NB4 (cell line): ENCODE data around the gene SLC43A2.

Source experiments
- DNase-seq: peaks from one replicate; pipeline ENCODE4 v3.0.0; 2010; ENCODE audit warnings: low read depth
- H3K4me3 ChIP-seq: one replicate; pipeline ENCODE4 v1.5.1; 2011; ENCODE audit warnings: mild to moderate bottlenecking, low read depth, low read length, moderate library complexity
- MYC ChIP-seq: IDR thresholded peaks from 2 replicates; pipeline ENCODE4 v1.6.1; 2011; ENCODE audit warnings: low read depth, low read length
- POLR2A ChIP-seq: IDR thresholded peaks from 2 replicates; pipeline ENCODE4 v1.6.1; 2011; ENCODE audit warnings: mild to moderate bottlenecking; ENCODE audit not compliant: insufficient read length; ENCODE audit errors: extremely low read depth
- TF ChIP-seq, protein P1 (sequence below): IDR thresholded peaks from one replicate; pipeline ENCODE4 v1.5.1; 2012; ENCODE audit warnings: low read depth, low read length
- TF ChIP-seq, protein P2 (sequence below): IDR thresholded peaks from 2 replicates; pipeline ENCODE4 v1.6.1; 2011; ENCODE audit warnings: low read depth, low read length

The SLC43A2 gene

DNA sequence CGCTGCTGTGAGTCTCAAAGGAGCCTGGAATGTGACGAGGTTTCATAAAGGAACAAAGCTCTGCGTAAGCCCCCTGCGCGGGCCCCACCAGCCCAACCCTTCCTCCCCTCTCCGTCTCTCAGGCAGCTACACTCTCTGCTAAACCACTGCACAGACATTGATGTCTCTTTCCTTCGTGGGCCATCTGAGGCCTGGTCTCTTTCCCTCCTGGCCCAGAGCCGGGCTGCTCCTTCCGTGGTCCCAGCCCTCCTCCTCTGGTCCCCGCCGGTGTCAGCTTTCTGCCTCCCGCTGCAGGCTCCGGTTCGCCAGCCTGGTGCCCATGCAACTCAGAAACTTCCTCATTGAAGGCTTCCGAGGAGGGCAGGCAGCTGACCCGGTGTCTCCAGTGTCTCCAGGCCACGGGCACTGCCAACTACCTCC lies 9.5 kb upstream of the SLC43A2 start:
- no peak overlapping the region for H3K4me3 ChIP-seq
- TF ChIP-seq, protein P1, sequence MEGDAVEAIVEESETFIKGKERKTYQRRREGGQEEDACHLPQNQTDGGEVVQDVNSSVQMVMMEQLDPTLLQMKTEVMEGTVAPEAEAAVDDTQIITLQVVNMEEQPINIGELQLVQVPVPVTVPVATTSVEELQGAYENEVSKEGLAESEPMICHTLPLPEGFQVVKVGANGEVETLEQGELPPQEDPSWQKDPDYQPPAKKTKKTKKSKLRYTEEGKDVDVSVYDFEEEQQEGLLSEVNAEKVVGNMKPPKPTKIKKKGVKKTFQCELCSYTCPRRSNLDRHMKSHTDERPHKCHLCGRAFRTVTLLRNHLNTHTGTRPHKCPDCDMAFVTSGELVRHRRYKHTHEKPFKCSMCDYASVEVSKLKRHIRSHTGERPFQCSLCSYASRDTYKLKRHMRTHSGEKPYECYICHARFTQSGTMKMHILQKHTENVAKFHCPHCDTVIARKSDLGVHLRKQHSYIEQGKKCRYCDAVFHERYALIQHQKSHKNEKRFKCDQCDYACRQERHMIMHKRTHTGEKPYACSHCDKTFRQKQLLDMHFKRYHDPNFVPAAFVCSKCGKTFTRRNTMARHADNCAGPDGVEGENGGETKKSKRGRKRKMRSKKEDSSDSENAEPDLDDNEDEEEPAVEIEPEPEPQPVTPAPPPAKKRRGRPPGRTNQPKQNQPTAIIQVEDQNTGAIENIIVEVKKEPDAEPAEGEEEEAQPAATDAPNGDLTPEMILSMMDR, result no peak
- TF ChIP-seq, protein P2, sequence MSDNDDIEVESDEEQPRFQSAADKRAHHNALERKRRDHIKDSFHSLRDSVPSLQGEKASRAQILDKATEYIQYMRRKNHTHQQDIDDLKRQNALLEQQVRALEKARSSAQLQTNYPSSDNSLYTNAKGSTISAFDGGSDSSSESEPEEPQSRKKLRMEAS, result no peak
- TF ChIP-seq MYC (no peak), POLR2A (no peak)
- DNase-seq, result no peak

GRCh38 chr17:1636732-1637285 lies 8.2 kb upstream of the SLC43A2 start:
- TF ChIP-seq MYC (no peak), POLR2A (no peak)
- TF ChIP-seq, protein P1, result no peak
- TF ChIP-seq, protein P2, result no peak
- H3K4me3 ChIP-seq, result no peak overlapping the region
- DNase-seq, result no peak

DNA sequence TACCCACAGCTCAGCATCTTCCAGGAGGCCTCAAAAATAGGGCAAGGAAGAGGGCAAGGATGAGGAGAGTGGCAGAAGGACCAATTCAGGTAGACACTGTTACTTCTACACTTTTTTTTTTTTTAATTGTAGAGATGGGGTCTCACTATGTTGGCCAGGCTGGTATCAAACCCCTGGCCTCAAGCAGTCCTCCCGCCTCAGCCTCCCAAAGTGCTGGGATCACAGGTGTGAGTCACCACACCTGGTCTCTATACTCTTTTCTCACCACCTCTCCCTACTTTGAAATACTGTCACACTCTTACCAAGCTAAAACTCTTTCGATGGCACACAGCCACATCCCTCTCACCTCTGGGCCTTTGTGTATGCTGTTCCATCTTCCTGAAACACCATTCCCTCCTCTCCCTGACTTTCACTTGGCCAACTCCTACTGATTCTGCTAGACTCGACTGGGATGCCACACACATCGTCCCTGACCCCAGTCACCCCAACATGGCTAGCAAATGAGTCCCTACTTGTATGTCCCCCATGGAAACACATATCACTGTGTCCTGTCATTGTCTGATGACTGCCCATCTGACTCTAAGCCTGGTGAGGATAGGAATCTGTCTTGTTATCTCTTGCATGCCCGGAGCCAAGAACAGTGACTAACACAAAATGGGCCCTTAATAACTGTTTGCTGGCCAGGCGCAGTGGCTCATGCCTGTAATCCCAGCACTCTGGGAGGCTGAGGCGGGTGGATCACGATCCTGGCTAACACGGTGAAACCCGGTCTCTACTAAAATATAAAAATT lies 7.2 kb upstream of the SLC43A2 start:
- H3K4me3 ChIP-seq, result no peak overlapping the region
- no peak for DNase-seq
- TF ChIP-seq, protein P2, result no peak
- TF ChIP-seq MYC, result no peak
- TF ChIP-seq, protein P1, result no peak
- TF ChIP-seq POLR2A, result no peak

DNA sequence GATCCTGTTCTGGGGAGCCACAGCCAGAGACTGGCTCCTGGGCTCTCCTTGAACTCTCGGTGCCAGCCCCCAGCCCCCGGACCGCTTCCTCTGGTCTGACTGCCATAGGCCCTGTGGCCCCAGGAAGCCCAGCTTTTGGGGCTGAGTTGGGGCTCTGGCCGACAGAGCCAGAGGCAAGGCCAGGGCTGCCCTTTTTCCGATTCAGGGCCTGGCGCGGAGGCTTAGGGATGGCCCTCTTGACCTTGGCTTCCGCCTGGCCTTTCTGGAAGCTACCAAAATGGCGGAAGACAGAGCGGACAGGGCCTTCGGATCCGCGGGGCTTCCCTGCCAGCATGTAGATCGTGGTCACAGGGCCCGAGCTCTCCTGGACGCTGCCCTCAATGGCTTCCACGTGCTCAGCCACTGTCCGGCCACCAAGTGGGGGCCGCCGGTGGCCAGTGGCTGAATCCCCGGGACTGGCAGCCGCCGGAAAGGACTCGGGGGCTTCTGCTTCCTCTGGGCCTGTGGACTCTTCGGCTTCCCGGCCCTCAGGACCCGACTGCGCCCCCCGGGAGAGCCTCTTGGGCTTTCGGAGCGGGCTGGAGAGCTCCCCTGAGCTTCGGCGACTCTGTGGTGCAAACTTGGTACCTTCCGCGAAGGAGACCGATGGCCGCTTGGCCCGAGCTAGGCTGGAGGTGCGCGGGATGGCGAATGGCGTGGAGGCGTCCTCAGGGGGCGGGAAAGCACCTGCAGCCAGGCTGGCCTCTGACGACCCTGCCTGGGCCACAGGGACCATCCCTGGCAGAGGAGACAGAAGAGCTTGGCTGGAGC lies 6.4 kb upstream of the SLC43A2 start:
- no peak for DNase-seq
- TF ChIP-seq, protein P1, result no peak
- TF ChIP-seq POLR2A (no peak), MYC (no peak)
- TF ChIP-seq, protein P2, result no peak
- H3K4me3 ChIP-seq, result no peak overlapping the region

GRCh38 chr17:1630662-1631061 lies 2.0 kb upstream of the SLC43A2 start:
- TF ChIP-seq, protein P2, result no peak
- no peak for TF ChIP-seq POLR2A
- no peak overlapping the region for H3K4me3 ChIP-seq
- DNase-seq, result no peak

- peak; percentile 72 for DNase-seq
- TF ChIP-seq, protein P2, result peak; percentile 20; the same call in 1 of the 2 replicates
- TF ChIP-seq POLR2A (no peak), MYC (no peak)
- TF ChIP-seq, protein P1, result peak; percentile 65
- H3K4me3 ChIP-seq, result peak overlapping the region; percentile 28
Measured at GRCh38 chr17:1629504-1630310, 1.1 kb upstream of the SLC43A2 start.
